Activated naive CD4-positive, alpha-beta T cell treated with anti-CD3 and anti-CD28 coated beads for 36 hours (primary cell): Measurements from ENCODE around the gene SERF2. TPM values are rescaled to one million over a fixed set of nuclear protein-coding genes. Genes with fewer than 3 reads are reported as not detected.

Source experiments
- microRNA-seq: library from miRNA; unstranded; fragments of <30 nt; microRNA quantifications from one replicate; pipeline ENCODE4 v1.2.0, GENCODE V29; 2022; ENCODE audit warnings: borderline microRNAs expressed, borderline replicate concordance
- total RNA-seq, 2 experiments: library from RNA; stranded (reverse); gene quantifications; one replicate each; pipeline ENCODE4 v1.2.3, GENCODE V29; 2021

Gene SERF2
- total RNA-seq, 2 experiments from 2014 or later: 781 to 808 TPM

Small RNAs within 50 kb of the gene (microRNA-seq; reads per million reads assigned to microRNA genes)
- gene MIR1282: not detected

Other genes with a start within 250 kb of the SERF2 start
- 10 to 100 TPM; 27.8 to 33.4 TPM for gene PPIP5K1, start 202.1 kb upstream of the SERF2 start, total RNA-seq
- gene CKMT1B, start 198.3 kb upstream of the SERF2 start, total RNA-seq: 1 to 10 TPM in 1 of 2 experiments, under 1 TPM in 1; 0.29 to 1.0 TPM
- gene STRC, start 173.5 kb upstream of the SERF2 start, total RNA-seq: under 1 TPM; 0.50 to 0.77 TPM
- gene CATSPER2, start 143.5 kb upstream of the SERF2 start, total RNA-seq: 1 to 10 TPM; 3.5 to 4.5 TPM
- under 1 TPM; 0.35 to 0.41 TPM for gene CKMT1A, start 98.5 kb upstream of the SERF2 start, total RNA-seq
- 100 to 1,000 TPM; 196 to 199 TPM for gene PDIA3, start 45.9 kb upstream of the SERF2 start, total RNA-seq
- gene ELL3, start 15.4 kb upstream of the SERF2 start, total RNA-seq: 1 to 10 TPM; 1.0 to 1.2 TPM
- under 1 TPM; 0.14 to 0.15 TPM for gene SERINC4, start 7.9 kb downstream of the SERF2 start, total RNA-seq
- gene HYPK, start 8.3 kb downstream of the SERF2 start, total RNA-seq: 10 to 100 TPM; 19.6 to 21.1 TPM
- 10 to 100 TPM; 28.5 to 28.7 TPM for gene MFAP1, start 32.4 kb downstream of the SERF2 start, total RNA-seq
- 10 to 100 TPM; 82.4 to 94.0 TPM for gene WDR76, start 34.7 kb downstream of the SERF2 start, total RNA-seq